GM19463 (cell line): ENCODE measurements around the gene THAP4.

Source experiments
- ATAC-seq: cut with Tn5 transposase; IDR thresholded peaks from one replicate; pipeline ENCODE4 v1.9.1; 2021; ENCODE audit warnings: mild to moderate bottlenecking, moderate library complexity; ENCODE audit not compliant: unreplicated experiment

Gene THAP4

GRCh38 chr2:241551998-241552737 lies 84.8 kb downstream of the THAP4 start:
- no peak for ATAC-seq

DNA sequence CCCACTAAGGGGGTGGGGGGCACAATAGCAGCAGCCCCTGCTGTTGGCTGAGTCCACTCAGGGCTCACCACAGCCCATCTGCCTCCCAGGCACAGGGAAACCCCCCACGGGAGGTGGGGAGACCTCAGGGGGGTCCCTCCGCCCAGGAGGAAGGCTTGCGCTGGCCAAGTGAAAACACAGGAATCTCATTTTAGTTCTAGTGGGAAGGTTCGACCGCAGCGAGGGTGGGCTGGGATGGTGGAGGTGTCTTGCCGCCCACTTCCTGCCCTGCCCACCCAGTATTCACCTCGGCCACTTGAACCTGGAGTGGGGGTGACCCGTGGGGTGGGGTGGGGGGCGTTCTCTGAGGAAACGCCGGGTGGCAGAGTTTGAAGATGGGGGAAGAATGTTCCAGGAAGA lies 85.4 kb downstream of the THAP4 start:
- ATAC-seq, result no peak

DNA sequence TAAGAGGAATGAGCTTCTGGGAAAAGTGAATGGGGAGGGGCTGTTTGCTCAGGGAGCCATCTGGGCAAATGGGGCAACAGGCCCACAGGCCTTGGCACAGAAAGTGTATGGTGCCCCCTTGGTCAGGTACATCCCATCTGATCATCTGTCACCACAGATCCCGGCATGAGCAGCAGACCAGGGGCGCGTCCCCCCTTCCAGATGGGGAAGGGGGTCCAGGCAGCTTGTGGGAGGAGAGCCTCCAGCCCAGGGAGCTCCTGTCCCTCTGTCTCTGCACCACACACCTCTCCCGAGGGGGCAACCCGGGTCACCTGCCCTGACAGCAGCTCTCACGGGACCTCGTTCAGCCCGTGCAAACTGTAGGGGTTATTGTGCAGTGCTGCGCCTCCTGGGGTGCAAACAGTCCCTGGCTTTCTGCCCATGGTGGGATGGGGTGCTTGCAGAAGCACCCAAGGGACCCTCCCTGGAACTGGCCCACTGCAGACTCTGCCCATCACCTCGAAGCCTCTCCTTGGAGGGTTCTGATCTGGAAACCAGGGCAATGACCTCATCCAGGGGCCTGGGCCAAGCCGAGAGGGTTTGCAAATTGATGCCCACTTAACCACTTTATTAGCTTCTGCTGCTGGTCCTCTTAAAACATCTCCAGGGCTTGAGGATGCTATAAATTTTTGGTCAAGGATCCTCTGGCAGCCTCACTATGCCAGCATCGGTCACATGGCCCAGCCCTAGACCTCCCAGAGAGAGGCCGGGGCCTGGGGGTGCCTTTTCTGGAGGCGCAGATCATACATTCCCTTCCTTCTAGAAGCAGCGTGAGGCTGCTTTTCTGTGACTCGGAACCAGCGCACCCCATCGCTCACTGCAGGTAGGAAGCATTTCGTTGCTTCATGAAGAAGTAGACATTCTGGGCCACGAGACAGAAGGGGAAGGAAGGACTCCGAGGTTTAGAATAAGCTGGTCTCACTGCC lies 86.1 kb downstream of the THAP4 start:
- no peak for ATAC-seq

GRCh38 chr2:241548451-241548835 lies 88.5 kb downstream of the THAP4 start:
- ATAC-seq, result no peak

GRCh38 chr2:241547781-241548450 lies 89.0 kb downstream of the THAP4 start:
- no peak for ATAC-seq

DNA sequence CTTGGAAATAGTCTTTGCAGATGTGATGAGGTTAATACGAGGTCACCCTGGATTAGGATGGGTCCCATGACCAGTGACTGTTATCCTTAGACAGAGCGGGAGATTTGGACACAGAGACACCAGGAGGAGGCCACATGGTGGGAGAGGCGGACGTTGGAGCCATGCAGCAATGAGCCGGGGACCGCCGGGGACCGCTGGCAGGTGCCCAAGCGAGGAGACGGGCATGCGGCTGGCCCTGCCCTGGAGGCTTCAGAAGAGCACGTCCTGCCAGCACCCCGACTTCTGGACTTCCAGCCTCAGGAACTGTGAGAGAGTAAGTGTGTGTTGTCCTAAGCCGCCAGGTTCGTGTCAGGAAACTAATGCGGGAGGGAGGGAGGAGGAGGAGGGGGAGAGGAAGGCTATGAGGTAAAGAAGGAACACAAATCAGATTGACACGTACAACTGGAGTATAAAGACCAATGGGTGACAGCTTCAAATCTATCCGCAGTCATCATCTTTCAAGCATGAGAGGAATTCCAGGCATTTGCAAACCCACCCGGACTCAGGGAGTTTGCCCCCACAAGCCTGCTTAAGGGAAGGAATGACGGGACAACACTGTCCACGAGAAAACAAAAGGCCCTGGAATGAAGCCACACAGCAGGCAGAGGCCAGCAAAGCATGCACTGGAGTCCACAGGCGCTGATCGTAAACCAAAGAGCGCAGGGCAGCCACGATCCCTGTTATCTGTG lies 90.0 kb downstream of the THAP4 start:
- no peak for ATAC-seq

GRCh38 chr2:241545523-241546473 lies 91.2 kb downstream of the THAP4 start:
- no peak for ATAC-seq

DNA sequence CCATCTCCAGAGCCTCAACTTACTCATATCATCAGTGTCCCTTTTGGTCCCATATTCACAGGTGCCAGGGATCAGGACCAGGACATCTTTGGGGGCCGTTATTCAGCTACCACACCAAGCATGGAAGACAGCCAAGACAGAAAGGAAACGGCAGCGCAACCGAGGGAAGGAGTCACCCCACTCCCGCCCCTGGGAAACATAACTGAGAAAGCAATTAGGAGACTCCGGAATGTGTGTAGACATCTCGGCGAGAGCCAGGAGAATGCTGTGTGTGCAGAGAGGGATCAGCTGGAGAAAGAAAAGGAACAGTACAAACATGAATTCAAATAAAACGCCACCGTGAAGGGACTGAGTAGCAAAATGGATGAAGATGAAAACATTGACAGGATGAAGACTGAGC lies 91.9 kb downstream of the THAP4 start:
- ATAC-seq, result no peak

DNA sequence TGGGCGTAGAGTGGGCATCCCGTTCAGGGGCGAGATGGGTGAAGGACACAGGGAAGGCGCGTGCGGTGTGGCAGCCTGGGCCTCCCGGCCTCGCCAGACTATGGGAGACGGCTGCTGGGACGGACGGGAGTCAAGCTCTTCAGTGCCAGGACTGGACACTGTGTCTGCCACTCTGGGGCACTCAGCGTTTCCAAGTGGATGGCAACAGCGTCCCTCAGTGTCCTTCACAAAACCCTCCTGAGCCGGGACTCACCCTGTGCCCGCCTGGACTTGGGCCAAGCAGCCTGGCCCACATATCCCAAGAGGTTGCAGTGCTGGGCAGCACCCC lies 94.7 kb downstream of the THAP4 start:
- no peak for ATAC-seq

DNA sequence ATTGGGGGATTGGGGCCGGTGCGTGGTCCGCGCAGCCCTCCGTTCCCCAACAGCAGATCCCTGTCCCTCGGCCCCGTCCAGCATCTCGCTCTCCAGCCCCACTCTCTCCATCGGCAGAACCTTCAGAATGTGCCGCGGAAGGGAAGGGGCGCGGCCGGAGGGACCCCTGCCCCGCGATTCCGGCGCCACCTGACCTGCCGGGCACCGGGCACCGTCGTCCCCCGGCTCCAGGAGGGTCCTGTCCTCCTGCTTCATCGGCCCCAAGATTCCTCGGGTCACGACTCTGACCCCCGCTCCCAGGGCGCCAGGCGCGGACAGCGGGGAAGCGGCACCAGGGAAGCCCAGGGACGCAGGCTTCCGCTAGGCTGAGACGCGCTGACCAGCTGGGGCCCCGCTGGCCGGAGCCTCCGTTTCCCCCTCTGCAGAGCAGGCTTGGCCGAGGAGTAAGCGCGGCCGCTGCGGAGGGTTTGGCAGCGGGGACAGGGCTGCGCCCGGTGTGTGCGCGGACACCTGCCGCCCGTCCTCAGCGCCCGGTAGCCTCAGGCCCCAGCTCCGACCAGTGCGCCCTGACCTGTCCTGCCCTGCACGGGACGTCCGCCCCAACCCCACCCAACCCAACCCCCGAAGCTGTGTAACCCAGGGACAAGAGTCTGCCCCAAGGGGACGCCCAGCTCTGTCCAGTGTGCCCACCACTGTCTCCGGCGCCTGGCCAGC lies 95.2 kb downstream of the THAP4 start:
- no peak for ATAC-seq

- ATAC-seq, result no peak
Observed at GRCh38 chr2:241540771-241541561, 96.0 kb downstream of the THAP4 start.

GRCh38 chr2:241540401-241540770 lies 96.6 kb downstream of the THAP4 start:
- no peak for ATAC-seq

DNA sequence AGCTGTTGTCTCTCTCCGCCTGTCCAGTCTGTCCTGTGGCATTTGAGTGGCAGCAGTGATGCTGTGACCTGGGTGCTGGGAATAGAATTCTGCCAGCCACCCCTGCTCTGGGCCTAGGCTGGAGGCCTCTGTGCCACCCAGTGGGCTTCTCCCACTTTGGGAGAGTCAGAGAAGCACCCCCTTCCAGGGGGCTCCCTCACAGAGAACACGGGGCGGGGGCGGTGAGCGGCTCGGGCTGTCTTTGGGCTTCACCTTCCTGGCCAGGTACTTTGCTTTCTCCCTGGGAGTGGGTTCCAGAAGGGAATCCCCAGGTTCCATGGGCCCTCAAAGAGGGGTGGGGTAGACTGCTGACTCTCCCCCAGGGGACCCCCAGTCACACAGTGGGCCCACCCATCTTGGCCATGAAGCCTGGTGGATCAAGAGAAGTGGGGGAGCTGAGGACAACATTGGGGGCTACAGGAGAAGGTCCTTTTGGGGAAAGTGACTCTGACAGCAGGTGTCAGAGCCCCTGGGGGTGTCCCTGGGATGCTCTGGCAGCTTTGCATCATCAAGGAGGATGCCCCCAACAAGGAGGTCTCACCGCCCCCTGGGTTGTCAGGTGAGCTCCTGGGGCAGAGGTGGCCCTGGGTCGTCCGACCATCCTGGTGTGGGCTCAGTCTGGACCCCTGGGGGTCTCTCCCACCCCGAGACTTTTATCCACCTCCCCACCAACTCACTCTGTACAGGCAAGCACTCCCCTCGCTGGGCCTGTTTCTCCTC lies 97.2 kb downstream of the THAP4 start:
- ATAC-seq, result no peak

- ATAC-seq, result no peak
Observed at GRCh38 chr2:241538838-241539615, 97.9 kb downstream of the THAP4 start.

DNA sequence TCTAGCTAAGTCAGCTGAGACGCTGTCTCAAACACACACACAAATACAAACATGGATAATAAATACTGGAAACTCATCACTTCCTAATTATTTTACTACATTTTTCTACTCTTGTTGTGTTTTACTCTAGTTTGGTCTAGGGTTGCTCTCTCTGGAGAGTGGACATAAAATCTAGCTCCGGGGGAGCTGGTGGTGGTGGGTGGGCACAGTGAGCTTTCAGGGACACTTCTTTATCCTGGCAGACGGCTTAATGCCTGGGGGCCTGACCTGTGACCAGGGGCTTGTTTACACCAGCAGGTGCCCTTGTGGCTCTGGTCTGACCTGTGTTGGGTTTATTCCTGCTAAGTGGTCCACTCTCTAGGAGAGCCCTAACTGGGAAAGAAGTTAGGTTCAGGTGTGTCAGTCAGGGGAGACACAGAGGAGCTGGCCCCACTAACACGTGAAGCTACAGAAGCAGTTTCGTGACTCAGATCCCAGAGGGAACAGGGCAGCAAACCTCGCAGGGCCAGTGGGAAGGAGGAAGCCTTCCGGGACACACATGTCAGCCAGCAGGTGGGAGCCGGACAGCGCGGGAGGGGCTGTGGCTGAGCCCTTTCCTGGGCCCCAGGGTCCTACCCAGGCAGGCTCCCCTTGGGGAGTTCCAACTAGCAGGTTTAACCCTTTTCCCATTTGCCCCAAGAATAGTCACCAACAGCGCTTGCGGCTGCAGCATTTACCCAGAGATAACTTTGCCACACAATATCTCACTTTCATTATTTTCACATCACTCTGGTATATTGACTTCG lies 100.9 kb downstream of the THAP4 start:
- no peak for ATAC-seq

DNA sequence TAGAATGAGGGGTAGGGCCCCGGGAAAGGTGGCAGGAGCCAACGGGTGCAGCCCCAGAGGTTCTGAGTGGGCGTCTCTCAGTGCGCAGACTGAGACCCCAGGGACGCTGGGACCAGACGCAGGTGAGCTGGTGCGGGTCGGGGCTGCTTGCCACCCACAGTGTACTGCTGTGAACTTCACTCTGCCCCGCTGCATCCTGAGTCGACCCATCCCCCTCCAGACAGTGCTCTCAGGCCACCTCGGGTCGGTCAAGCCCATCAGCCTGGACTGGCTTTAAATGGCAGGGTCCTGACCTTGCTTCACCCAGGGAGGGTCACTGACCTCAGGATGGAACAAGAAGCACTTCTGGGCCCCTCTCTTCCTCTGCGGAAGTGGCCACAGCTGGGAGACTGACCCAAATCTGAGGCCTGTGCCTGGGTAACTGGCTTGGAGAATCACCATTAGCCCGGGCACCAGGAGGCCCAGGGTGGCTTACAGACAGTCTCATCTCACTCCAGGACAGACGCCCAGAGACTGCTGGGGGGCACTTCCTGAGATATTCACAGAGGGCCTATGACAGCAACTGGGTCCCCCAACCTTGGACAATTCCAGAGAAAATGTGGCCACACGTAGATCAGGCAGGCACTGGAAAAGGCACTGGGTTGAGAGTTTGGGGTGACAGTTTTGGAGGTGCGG lies 102.1 kb downstream of the THAP4 start:
- ATAC-seq, result no peak
